Measurements from ENCODE around the gene MICU1.

- TF ChIP-seq EP300 (IDR thresholded peaks at IDR 0.05) (no peak), CTCF (IDR thresholded peaks at IDR 0.05) (no peak), POLR2AphosphoS5 (IDR thresholded peaks at IDR 0.05) (no peak), POLR2A (IDR thresholded peaks at IDR 0.05) (no peak)
Measured at GRCh38 chr10:72525277-72525676, 100.6 kb downstream of the MICU1 start.
